Upper lobe of left lung (tissue), 4 donors: ENCODE data around the gene KIF21B.

ENCODE experiments used
- EP300 ChIP-seq, 4 donors: sonication (generic); formaldehyde crosslinking; IDR thresholded peaks; one replicate each; pipeline ENCODE4 v1.5.1; 2017; ENCODE audit warnings: antibody characterized with exemption in 4 of 4, control low read depth in 2 of 4
- POLR2A ChIP-seq, 4 donors: fragments of 450-650 bp; IDR thresholded peaks; one replicate each; pipeline ENCODE4 v1.5.1; 2016 to 2017; ENCODE audit warnings: antibody characterized with exemption in 4 of 4, mild to moderate bottlenecking in 2 of 4
- POLR2AphosphoS5 ChIP-seq, 2 donors: sonication (generic); formaldehyde crosslinking; IDR thresholded peaks; one replicate each; pipeline ENCODE4 v1.5.1; 2017; ENCODE audit warnings: antibody characterized with exemption in 2 of 2
- TF ChIP-seq, protein P1 (sequence below), 6 experiments: fragments of 450-650 bp in 4 of 6; fragments of 200-600 bp in 2 of 6; sonication (generic) in 2 of 6; IDR thresholded peaks; one replicate each; pipeline ENCODE4 v1.5.1; 2016 to 2019; ENCODE audit warnings: antibody characterized with exemption in 6 of 6

DNA sequence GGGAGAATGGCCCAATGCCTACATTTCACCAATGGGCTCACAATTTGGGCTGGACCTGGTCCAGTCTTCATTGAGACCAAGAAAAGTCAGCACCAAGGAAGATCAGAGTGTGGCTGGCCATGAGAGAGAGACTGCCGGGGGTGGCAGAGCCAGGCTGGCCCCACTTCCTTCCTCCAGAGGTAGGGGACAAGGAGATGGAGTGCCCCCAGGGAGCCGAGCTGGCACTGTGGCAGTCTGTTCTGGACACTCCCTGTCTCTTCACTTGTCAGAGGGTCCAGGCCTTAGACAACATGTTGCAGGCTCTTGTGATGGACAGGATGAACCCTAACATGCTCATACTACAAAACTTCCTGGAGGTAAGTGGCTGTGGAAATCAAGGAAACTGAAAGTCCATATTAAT, 101.1 kb downstream of the KIF21B start:
- TF ChIP-seq, protein P1, sequence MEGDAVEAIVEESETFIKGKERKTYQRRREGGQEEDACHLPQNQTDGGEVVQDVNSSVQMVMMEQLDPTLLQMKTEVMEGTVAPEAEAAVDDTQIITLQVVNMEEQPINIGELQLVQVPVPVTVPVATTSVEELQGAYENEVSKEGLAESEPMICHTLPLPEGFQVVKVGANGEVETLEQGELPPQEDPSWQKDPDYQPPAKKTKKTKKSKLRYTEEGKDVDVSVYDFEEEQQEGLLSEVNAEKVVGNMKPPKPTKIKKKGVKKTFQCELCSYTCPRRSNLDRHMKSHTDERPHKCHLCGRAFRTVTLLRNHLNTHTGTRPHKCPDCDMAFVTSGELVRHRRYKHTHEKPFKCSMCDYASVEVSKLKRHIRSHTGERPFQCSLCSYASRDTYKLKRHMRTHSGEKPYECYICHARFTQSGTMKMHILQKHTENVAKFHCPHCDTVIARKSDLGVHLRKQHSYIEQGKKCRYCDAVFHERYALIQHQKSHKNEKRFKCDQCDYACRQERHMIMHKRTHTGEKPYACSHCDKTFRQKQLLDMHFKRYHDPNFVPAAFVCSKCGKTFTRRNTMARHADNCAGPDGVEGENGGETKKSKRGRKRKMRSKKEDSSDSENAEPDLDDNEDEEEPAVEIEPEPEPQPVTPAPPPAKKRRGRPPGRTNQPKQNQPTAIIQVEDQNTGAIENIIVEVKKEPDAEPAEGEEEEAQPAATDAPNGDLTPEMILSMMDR (IDR thresholded peaks at IDR 0.05) = no peak
- TF ChIP-seq POLR2A (IDR thresholded peaks at IDR 0.05) (no peak), POLR2AphosphoS5 (IDR thresholded peaks at IDR 0.05) (no peak), EP300 (IDR thresholded peaks at IDR 0.05) (no peak)
